AG10803 (cell line): ENCODE measurements around the gene SLC9A3.

Source experiments
- DNase-seq: peaks from one replicate; pipeline ENCODE4 v3.0.0; 2010; ENCODE audit warnings: low read depth
- H3K4me3 ChIP-seq: 2 replicates; pipeline ENCODE4 v1.5.1; 2011; ENCODE audit warnings: mild to moderate bottlenecking, low read length, control low read depth
- TF ChIP-seq, protein P1 (sequence below): conservative IDR thresholded peaks from 2 replicates; pipeline ENCODE4 v1.5.1; 2011; ENCODE audit warnings: mild to moderate bottlenecking, low read length, control low read depth, inconsistent platforms

Gene SLC9A3

DNA sequence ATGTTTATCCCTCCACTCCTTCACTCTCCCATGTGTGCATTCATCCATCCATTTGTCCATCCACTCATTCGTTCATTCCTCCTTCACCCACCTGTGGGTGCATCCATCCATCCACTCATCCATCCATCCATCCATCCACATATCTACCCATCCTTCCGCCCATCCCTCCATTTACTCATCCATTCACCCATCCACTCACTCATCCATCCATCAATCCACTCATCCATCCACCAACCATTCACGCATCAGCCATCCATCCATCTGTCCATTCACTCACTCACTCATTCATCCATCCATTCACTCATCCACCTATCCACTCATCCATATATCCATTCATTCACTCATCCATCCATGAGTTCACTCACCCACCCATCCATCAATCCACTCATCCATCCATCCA, 7.3 kb downstream of the SLC9A3 start:
- H3K4me3 ChIP-seq, result no peak overlapping the region
- TF ChIP-seq, protein P1, sequence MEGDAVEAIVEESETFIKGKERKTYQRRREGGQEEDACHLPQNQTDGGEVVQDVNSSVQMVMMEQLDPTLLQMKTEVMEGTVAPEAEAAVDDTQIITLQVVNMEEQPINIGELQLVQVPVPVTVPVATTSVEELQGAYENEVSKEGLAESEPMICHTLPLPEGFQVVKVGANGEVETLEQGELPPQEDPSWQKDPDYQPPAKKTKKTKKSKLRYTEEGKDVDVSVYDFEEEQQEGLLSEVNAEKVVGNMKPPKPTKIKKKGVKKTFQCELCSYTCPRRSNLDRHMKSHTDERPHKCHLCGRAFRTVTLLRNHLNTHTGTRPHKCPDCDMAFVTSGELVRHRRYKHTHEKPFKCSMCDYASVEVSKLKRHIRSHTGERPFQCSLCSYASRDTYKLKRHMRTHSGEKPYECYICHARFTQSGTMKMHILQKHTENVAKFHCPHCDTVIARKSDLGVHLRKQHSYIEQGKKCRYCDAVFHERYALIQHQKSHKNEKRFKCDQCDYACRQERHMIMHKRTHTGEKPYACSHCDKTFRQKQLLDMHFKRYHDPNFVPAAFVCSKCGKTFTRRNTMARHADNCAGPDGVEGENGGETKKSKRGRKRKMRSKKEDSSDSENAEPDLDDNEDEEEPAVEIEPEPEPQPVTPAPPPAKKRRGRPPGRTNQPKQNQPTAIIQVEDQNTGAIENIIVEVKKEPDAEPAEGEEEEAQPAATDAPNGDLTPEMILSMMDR, result no peak
- DNase-seq, result no peak

DNA sequence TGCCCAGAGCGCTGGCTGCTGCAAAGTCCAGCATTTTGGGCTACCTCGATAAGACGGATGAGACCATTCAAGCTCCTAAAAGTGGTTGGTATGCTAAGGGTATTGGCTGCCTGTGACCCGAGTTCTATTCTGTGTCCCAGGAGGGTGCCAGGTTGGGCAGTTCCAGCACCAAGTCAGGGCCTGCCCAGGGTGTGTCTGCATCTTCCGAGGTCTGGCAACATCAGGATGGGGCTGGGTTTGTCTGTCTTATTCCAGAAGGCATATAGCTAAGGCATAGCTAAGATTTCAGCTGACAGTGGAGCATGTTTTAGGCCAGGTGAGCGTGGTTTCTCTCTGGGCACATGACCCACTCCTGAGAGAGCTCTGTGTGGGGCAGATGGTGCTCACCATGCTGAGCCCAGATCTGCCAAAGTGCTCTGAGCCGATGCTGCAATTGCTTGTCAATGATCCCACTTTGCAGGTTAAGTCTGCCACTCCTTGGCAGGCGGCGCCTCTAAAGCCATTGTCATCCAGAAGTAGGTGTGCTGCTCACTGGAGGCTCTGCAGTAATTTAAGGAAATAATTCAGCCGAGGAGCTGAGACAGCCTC, 7.8 kb downstream of the SLC9A3 start:
- TF ChIP-seq, protein P1, result no peak
- H3K4me3 ChIP-seq, result no peak overlapping the region
- no peak for DNase-seq

DNA sequence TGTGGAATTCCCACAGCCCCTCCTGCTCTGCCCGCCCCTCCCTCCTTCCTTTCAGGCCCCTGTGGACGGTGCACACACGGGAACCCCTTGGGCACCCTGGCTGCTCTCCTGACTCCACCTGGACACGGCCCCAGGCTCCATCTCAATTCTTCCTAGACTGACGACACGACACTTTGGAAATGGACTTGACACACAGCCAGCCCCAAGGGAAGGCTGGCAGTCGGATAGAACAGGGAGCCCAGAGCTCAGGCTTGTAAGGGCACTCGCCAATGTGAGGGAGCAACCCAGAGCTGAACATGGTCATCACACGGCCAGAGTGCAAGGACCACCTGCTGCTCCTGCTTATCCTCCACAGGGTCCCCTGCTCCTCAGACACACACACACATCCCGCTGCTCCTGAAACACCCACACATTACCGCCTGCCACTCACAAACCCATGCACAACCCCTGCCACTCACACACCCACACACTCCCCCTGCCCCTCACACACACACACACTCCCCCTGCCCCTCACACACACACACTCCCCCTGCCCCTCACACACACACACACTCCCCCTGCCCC, 8.9 kb downstream of the SLC9A3 start:
- H3K4me3 ChIP-seq, result no peak overlapping the region
- TF ChIP-seq, protein P1, result no peak
- no peak for DNase-seq

DNA sequence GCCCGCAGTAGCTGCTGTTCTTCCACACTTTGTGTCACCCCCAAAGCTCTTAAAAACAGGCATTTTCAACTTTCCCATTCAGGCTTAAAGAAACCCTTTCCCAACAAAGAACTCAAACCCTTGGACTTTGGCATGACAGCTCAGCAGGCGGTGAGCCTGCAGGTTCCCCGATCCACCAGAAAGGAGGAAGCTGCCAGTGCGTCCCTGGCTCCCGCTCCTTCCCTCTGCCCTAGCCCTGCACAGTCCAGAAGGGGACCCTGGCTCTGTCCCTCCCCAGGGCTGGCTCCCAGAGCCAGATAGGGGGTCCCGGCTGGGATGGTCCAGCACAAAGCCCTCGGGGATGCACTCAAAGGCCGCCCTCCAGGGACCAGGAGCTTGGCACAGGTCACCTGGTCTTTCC, 9.6 kb downstream of the SLC9A3 start:
- H3K4me3 ChIP-seq, result no peak overlapping the region
- DNase-seq, result no peak
- TF ChIP-seq, protein P1, result no peak

DNA sequence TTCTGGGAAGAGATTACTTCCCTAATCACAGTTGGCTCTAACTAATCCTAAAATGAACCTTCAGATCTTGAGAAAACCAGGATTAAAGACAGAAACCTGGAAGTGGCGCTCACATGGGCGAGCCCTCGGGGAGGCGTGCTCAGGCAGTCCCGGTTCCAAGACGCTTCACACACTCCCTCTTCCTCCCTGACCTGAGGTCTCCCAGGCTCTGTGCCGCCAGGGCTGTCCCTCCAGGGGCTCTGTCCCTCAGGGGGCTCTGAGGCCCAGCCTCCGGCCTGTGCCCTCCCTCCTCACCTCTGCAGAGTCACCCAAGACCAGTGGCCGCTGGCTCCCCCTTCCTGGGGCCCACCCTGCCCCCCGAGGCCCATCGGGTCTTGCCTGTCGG, 10.2 kb downstream of the SLC9A3 start:
- TF ChIP-seq, protein P1, result no peak
- DNase-seq, result no peak
- no peak overlapping the region for H3K4me3 ChIP-seq

DNA sequence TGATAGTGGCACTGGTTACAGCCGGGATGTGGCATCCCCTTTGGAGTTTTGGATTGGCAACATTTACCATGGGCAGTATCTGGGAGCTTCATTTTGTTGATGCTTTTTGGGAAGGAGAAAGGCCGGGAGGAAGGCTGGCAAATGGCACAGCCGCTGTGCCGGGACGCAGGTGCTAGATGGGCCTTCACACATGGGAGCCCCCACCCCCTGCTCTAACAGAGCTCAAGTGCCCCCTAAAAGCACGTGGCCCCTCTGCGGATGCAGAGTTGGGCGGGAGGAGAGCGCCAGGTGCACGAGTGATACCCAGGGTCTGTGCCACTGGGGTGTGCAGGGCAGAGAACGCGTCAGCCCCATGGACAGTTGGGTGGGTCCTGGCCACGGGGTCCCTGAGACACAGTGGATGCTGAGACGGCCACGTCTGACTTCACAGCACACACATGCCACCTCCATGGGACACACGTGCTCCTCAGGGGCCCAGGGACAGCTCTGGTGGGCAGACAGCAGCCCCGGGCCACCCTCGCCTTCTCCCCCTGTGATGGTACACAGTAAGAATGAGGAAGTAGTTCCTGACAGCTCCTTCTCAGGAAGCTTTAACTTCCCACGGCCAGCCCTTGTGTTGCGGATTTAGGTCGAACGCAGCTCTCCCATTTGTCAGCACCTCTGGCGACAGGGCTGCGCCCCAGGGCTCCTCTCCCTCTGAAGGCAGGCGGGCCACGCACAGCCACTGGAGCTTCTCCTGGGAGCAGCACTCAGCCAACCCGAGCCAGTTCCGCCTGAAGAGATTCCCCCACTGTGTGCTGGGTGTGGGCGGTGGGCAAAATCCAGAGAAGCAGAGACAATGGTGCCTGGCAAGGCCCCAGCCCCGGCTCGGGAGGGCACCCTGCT, 10.8 kb downstream of the SLC9A3 start:
- TF ChIP-seq, protein P1, result no peak
- no peak overlapping the region for H3K4me3 ChIP-seq
- no peak for DNase-seq
